H1 (cell line): ENCODE results near the gene MFN1. TPM values are rescaled to one million over a fixed set of nuclear protein-coding genes. Genes with fewer than 3 reads are reported as not detected.

Source experiments
- CTCF ChIA-PET: fragments of 300-600 bp; sonication (Branson Sonifier 250); formaldehyde crosslinking; loops from one replicate; lab custom pipeline; 2021; ENCODE audit not compliant: partially characterized antibody; lab: Charles Lee
- POLR2A ChIA-PET: fragments of 300-600 bp; sonication (Branson Sonifier 250); formaldehyde crosslinking; loops from one replicate; lab custom pipeline; 2021; ENCODE audit warnings: inconsistent platforms; ENCODE audit not compliant: partially characterized antibody; lab: Charles Lee
- DNase-seq, 2 experiments: peaks; one replicate each; pipeline versions ENCODE4 v3.0.0 to v3.0.0-alpha.2; 2010 to 2022; ENCODE audit warnings: low spot score in 2 of 2, low read depth in 1 of 2, mixed read lengths in 1 of 2
- FAIRE-seq: peaks from 2 replicates; lab custom pipeline; 2011; peaks lifted over from hg19 to GRCh38; lab: Jason Lieb, UNC
- H2AFZ ChIP-seq: 2 replicates; pipeline ENCODE4 v1.8.1; 2012; ENCODE audit warnings: low read length, inconsistent platforms
- H2AK5ac ChIP-seq: 2 replicates; pipeline ENCODE4 v1.6.1; 2013; ENCODE audit warnings: low read depth, low read length
- H2BK120ac ChIP-seq: replicated peaks from 2 replicates; pipeline ENCODE3; 2013; ENCODE audit warnings: low read depth, low read length, inconsistent platforms
- H2BK12ac ChIP-seq: 2 replicates; pipeline ENCODE4 v1.6.1; 2013; ENCODE audit warnings: low read depth, low read length
- H2BK15ac ChIP-seq: 2 replicates; pipeline ENCODE4 v1.6.1; 2013; ENCODE audit warnings: low read length
- H2BK20ac ChIP-seq: 2 replicates; pipeline ENCODE4 v1.6.1; 2013; ENCODE audit warnings: low read length
- H2BK5ac ChIP-seq: 2 replicates; pipeline ENCODE4 v1.6.1; 2013; ENCODE audit warnings: low read depth, low read length
- H3K14ac ChIP-seq: 2 replicates; pipeline ENCODE4 v1.6.1; 2013; ENCODE audit warnings: inconsistent platforms; ENCODE audit not compliant: insufficient read length
- H3K18ac ChIP-seq: 2 replicates; pipeline ENCODE4 v1.6.1; 2013; ENCODE audit warnings: low read length; ENCODE audit errors: extremely low read depth
- H3K23ac ChIP-seq: 2 replicates; pipeline ENCODE4 v1.6.1; 2013; ENCODE audit warnings: inconsistent platforms; ENCODE audit not compliant: insufficient read length
- H3K23me2 ChIP-seq: 2 replicates; pipeline ENCODE4 v1.6.1; 2013; ENCODE audit warnings: low read depth, low read length
- H3K27ac ChIP-seq: 2 replicates; pipeline ENCODE4 v1.6.1; 2011; ENCODE audit warnings: low read depth, low read length, inconsistent platforms
- H3K27me3 ChIP-seq, 4 experiments: replicated peaks in 1 of 4; 1 replicate in 1 of 4; 2 replicates in 3 of 4; pipeline versions ENCODE4 v1.6.1 to v1.8.1; 2011 to 2013; ENCODE audit warnings: low read length in 3 of 4, mild to moderate bottlenecking in 3 of 4, inconsistent platforms in 2 of 4, mixed read lengths in 2 of 4, moderate library complexity in 1 of 4; ENCODE audit not compliant: control insufficient read depth in 3 of 4, insufficient read depth in 3 of 4; ENCODE audit errors: extremely low read depth in 1 of 4
- H3K36me3 ChIP-seq, 4 experiments: 2 replicates each; pipeline versions ENCODE4 v1.6.1 to v1.8.1; 2011 to 2013; ENCODE audit warnings: mild to moderate bottlenecking in 4 of 4, low read length in 3 of 4, moderate library complexity in 2 of 4, control low read depth in 1 of 4, inconsistent platforms in 1 of 4; ENCODE audit not compliant: insufficient read depth in 4 of 4, control insufficient read depth in 2 of 4
- H3K4ac ChIP-seq: replicated peaks from 2 replicates; pipeline ENCODE3; 2013; ENCODE audit warnings: low read length, low read depth, mixed read lengths, inconsistent platforms; ENCODE audit not compliant: insufficient read length
- H3K4me1 ChIP-seq, 4 experiments: replicated peaks in 1 of 4; 1 replicate in 1 of 4; 2 replicates in 3 of 4; pipeline versions ENCODE4 v1.6.1 to v1.8.1; 2011 to 2013; ENCODE audit warnings: low read length in 3 of 4, inconsistent platforms in 2 of 4, mixed read lengths in 1 of 4; ENCODE audit not compliant: insufficient read depth in 4 of 4, control insufficient read depth in 3 of 4
- H3K4me2 ChIP-seq, 2 experiments: 2 replicates each; pipeline versions ENCODE4 v1.6.1 to v1.8.1; 2011 to 2013; ENCODE audit warnings: low read depth in 2 of 2, low read length in 2 of 2, control low read depth in 1 of 2, inconsistent platforms in 1 of 2, mild to moderate bottlenecking in 1 of 2; ENCODE audit not compliant: insufficient read depth in 1 of 2
- H3K4me3 ChIP-seq, 4 experiments: fragments of 200-600, 300-600 bp in 1 of 4; sonication (generic), shearing (Covaris generic), sonication (Bioruptor Twin) in 1 of 4; 2 replicates each; pipeline versions ENCODE4 v1.5.1 to v1.8.1; 2011 to 2016; ENCODE audit warnings: low read length in 4 of 4, low read depth in 3 of 4, control low read depth in 2 of 4, inconsistent platforms in 2 of 4, mild to moderate bottlenecking in 2 of 4, mixed read lengths in 1 of 4, moderate library complexity in 1 of 4; ENCODE audit not compliant: insufficient read depth in 2 of 4; ENCODE audit errors: extremely low read depth in 1 of 4
- H3K56ac ChIP-seq: replicated peaks from 2 replicates; pipeline ENCODE3; 2013; ENCODE audit warnings: low read depth, mild to moderate bottlenecking, mixed read lengths, low read length, inconsistent platforms; ENCODE audit not compliant: insufficient read length
- H3K79me1 ChIP-seq: 2 replicates; pipeline ENCODE4 v1.6.1; 2013; ENCODE audit warnings: low read depth, low read length, control low read depth
- H3K79me2 ChIP-seq, 2 experiments: 2 replicates each; pipeline versions ENCODE4 v1.6.1 to v1.8.1; 2012 to 2013; ENCODE audit warnings: low read length in 2 of 2, mild to moderate bottlenecking in 2 of 2, inconsistent platforms in 1 of 2; ENCODE audit not compliant: insufficient read depth in 2 of 2, control insufficient read depth in 1 of 2
- H3K9ac ChIP-seq, 4 experiments: replicated peaks in 1 of 4; 1 replicate in 1 of 4; 2 replicates in 3 of 4; pipeline versions ENCODE4 v1.6.1 to v1.8.1; 2011 to 2013; ENCODE audit warnings: low read depth in 3 of 4, low read length in 3 of 4, control low read depth in 2 of 4, mild to moderate bottlenecking in 2 of 4, moderate library complexity in 2 of 4, inconsistent platforms in 1 of 4; ENCODE audit errors: extremely low read depth in 1 of 4
- H3K9me3 ChIP-seq, 2 experiments: 2 replicates each; pipeline versions ENCODE4 v1.6.1 to v1.8.1; 2012 to 2013; ENCODE audit warnings: mild to moderate bottlenecking in 2 of 2, moderate library complexity in 2 of 2, control low read depth in 1 of 2, inconsistent platforms in 1 of 2, low read depth in 1 of 2, low read length in 1 of 2, mixed read lengths in 1 of 2; ENCODE audit not compliant: insufficient read depth in 2 of 2
- H4K20me1 ChIP-seq, 2 experiments: replicated peaks in 1 of 2; 2 replicates each; pipeline versions ENCODE3 to v1.8.1; 2011 to 2013; ENCODE audit warnings: inconsistent platforms in 2 of 2, low read length in 2 of 2, mild to moderate bottlenecking in 1 of 2; ENCODE audit not compliant: insufficient read depth in 2 of 2, control insufficient read depth in 1 of 2
- H4K5ac ChIP-seq: 2 replicates; pipeline ENCODE4 v1.6.1; 2013; ENCODE audit warnings: low read length, low read depth, mixed read lengths, inconsistent platforms; ENCODE audit not compliant: insufficient read length
- H4K8ac ChIP-seq: 2 replicates; pipeline ENCODE4 v1.8.0; 2013; ENCODE audit warnings: mild to moderate bottlenecking, moderate library complexity, low read length, inconsistent platforms; ENCODE audit not compliant: insufficient read depth; ENCODE audit errors: extremely low read depth
- H4K91ac ChIP-seq: replicated peaks from 2 replicates; pipeline ENCODE3; 2013; ENCODE audit warnings: low read length, mixed read lengths, inconsistent platforms; ENCODE audit not compliant: insufficient read length
- GABPA ChIP-seq: IDR thresholded peaks from 2 replicates; pipeline ENCODE4 v1.6.1; 2011; ENCODE audit warnings: mild to moderate bottlenecking, low read length, moderate library complexity, borderline replicate concordance; ENCODE audit not compliant: insufficient read depth
- NANOG ChIP-seq: IDR thresholded peaks from 2 replicates; pipeline ENCODE4 v1.6.1; 2011; ENCODE audit warnings: low read length, low read depth, mild to moderate bottlenecking, inconsistent platforms; ENCODE audit not compliant: insufficient read depth, poor library complexity, severe bottlenecking
- PHF8 ChIP-seq: fragments of 200-600 bp; sonication (generic); conservative IDR thresholded peaks from 2 replicates; pipeline ENCODE4 v1.7.1; 2012; ENCODE audit warnings: low read depth, mild to moderate bottlenecking, inconsistent platforms, low read length, moderate library complexity
- RBBP5 ChIP-seq: IDR thresholded peaks from 2 replicates; pipeline ENCODE4 v1.7.1; 2012; ENCODE audit warnings: low read depth, mild to moderate bottlenecking, inconsistent platforms, low read length, moderate library complexity, borderline replicate concordance
- SIN3A ChIP-seq, 2 experiments: IDR thresholded peaks in 1 of 2; conservative IDR thresholded peaks in 1 of 2; 2 replicates each; pipeline ENCODE4 v1.6.1; 2011 to 2012; ENCODE audit warnings: low read length in 2 of 2, improper control_type of control experiment in 1 of 2, low read depth in 1 of 2, mild to moderate bottlenecking in 1 of 2
- SIX5 ChIP-seq: IDR thresholded peaks from 2 replicates; pipeline ENCODE4 v1.6.1; 2011; ENCODE audit warnings: mild to moderate bottlenecking, low read depth, low read length
- WGBS, 2 experiments: shearing (Covaris generic) in 1 of 2; methylation state at CpG; one replicate each; pipeline versions ENCODE4 v1.1.6 to v1.1.7; 2013 to 2015; ENCODE audit warnings: low lambda C conversion rate in 2 of 2, mixed read lengths in 2 of 2, inconsistent platforms in 1 of 2, low coverage in 1 of 2, missing lambda C conversion rate in 1 of 2; ENCODE audit not compliant: insufficient replicate concordance in 2 of 2, insufficient coverage in 1 of 2, insufficient read length in 1 of 2; ENCODE audit errors: extremely low coverage in 1 of 2, missing lambda C conversion rate in 1 of 2; 5-methylcytosine and 5-hydroxymethylcytosine counted together
- long read RNA-seq, 2 experiments: library from RNA in 1 of 2; library from capped mRNA in 1 of 2; stranded (forward); transcript quantifications; one replicate each; pipeline ENCODE4 v2.0.0, GENCODE V29; 2021; ENCODE audit warnings: inconsistent platforms in 1 of 2
- polyA minus RNA-seq, 3 experiments: library from RNA; depleted of rRNA, polyadenylated mRNA; stranded (reverse); fragments of >200 nt; gene quantifications; 1 replicate in 2 of 3; 2 replicates in 1 of 3; pipeline ENCODE4 v1.2.3, GENCODE V29; 2011
- polyA plus RNA-seq, 7 experiments: library from polyadenylated mRNA; depleted of rRNA in 3 of 7; stranded (reverse) in 5 of 7; unstranded in 2 of 7; fragments of >200 nt in 5 of 7; fragments of 200-250 nt in 2 of 7; gene quantifications; 1 replicate in 5 of 7; 2 replicates in 1 of 7; 4 replicates in 1 of 7; pipeline versions ENCODE4 v1.2.1 to v1.2.3, GENCODE V29; 2011 to 2013; ENCODE audit warnings: missing spikeins in 2 of 7, mixed read lengths in 2 of 7
- total RNA-seq: library from RNA; stranded (reverse); fragmentation: NEBNext Ultra II Directional; extraction: Animal tissue kit (Norgen Biotek cat#: 25700); gene quantifications from 2 replicates; pipeline ENCODE4 v1.2.1, GENCODE V29; 2021

Gene MFN1
- 34.7 and 35.6 TPM in 2 replicates for total RNA-seq
- polyA plus RNA-seq (2011; rRNA removed): 5.7 and 9.1 TPM in 2 replicates
- 12.2 TPM for polyA plus RNA-seq (2011; cell fraction: cytosol; rRNA removed)
- polyA plus RNA-seq (2011; cell fraction: nucleus; rRNA removed): 7.1 TPM
- polyA plus RNA-seq (2012, experiment 1 of 2): 12.7 to 27.6 TPM (median 14.9 TPM) in 4 replicates
- 0.89 TPM for polyA plus RNA-seq (2012, experiment 2 of 2)
- 13.3 TPM for polyA plus RNA-seq (2013, experiment 1 of 2)
- 11.6 TPM for polyA plus RNA-seq (2013, experiment 2 of 2)
- polyA minus RNA-seq (2011; rRNA and poly(A)+ RNA removed): 22.5 and 29.1 TPM in 2 replicates
- polyA minus RNA-seq (2011; cell fraction: cytosol; rRNA and poly(A)+ RNA removed): 9.0 TPM
- 22.4 TPM for polyA minus RNA-seq (2011; cell fraction: nucleus; rRNA and poly(A)+ RNA removed)
- long read RNA-seq, experiment 1, full-length matches to known transcripts: 2 of 14 reads
- long read RNA-seq, experiment 1, partial matches to known transcripts: 6 of 14 reads
- long read RNA-seq, experiment 1, other reads (novel, unspliced or antisense): 6 of 14 reads
- long read RNA-seq, experiment 2, full-length matches to known transcripts: 15 of 23 reads
- long read RNA-seq, experiment 2, partial matches to known transcripts: 3 of 23 reads
- long read RNA-seq, experiment 2, other reads (novel, unspliced or antisense): 5 of 23 reads

GRCh38 chr3:179347345-179348194, at the start of gene MFN1:
TSS of gene MFN1 (plus strand) at chr3:179347709. CDS start at chr3:179348852, 1,143 bp downstream.
- no peaks in the 10 kb centered on the region; the same call in 1 of the 2 replicates for H3K79me1 ChIP-seq
- CTCF ChIA-PET: no interaction called here
- H3K4me2 ChIP-seq: peak within 1 kb of the TSS; percentile 64 to 87
- H2BK5ac ChIP-seq: peak within 1 kb of the TSS; percentile 63
- H3K27ac ChIP-seq: peak within 1 kb of the TSS; percentile 55; the same call in 1 of the 2 replicates
- peaks cover 6% of the 10 kb centered on the region for H3K23me2 ChIP-seq
- peak within 1 kb of the TSS; percentile 65 for H4K5ac ChIP-seq
- H3K79me2 ChIP-seq: peaks cover 0 to 10% of the 10 kb centered on the region in 2 experiments; a peak in 3 of 4 replicates
- H4K20me1 ChIP-seq: peaks cover 0 to 3% of the 10 kb centered on the region in 2 experiments
- no peak within 1 kb of the TSS for H2BK20ac ChIP-seq
- no peak within 1 kb of the TSS; the same call in 1 of the 2 replicates for H2BK12ac ChIP-seq
- H2AFZ ChIP-seq: peak within 1 kb of the TSS; percentile 99
- H3K9ac ChIP-seq: peak within 1 kb of the TSS; percentile 65 to 73 (median 65)
- no peaks in the 10 kb centered on the region for H3K27me3 ChIP-seq
- peaks cover 0 to 5% (median 1%) of the 10 kb centered on the region in 4 experiments; a peak in 1 of 7 replicates for H3K4me1 ChIP-seq
- DNase-seq: peak; percentile 74 to 79
- H2BK120ac ChIP-seq: no peak within 1 kb of the TSS
- peak within 1 kb of the TSS; percentile 69 to 91 (median 84) for H3K4me3 ChIP-seq
- peak; percentile 92 for FAIRE-seq
- peak within 1 kb of the TSS; percentile 88 for H4K91ac ChIP-seq
- no peak within 1 kb of the TSS for H3K14ac ChIP-seq
- H4K8ac ChIP-seq: peak within 1 kb of the TSS; percentile 95
- H3K23ac ChIP-seq: no peak within 1 kb of the TSS
- no peak within 1 kb of the TSS for H2AK5ac ChIP-seq
- H3K9me3 ChIP-seq: peaks cover 0 to 3% of the 10 kb centered on the region in 2 experiments; a peak in 1 of 4 replicates
- H3K56ac ChIP-seq: peak within 1 kb of the TSS; percentile 59
- 1% methylated on average over 49 of the region's 63 CpGs; no CpG with 5 or more reads in 1 of the 2 experiments for WGBS, 2 experiments
- POLR2A ChIA-PET: interaction anchor here (0.9 to 1.9 kb wide), 4 partner anchors 24 to 445 kb away, joined by 3 to 9 read pairs (median 4); partner anchors contain the start of genes MRPL47, NDUFB5 and ZNF639
- H2BK15ac ChIP-seq: no peak within 1 kb of the TSS
- H3K4ac ChIP-seq: no peak within 1 kb of the TSS
- peaks cover 0 to 16% (median 2%) of the 10 kb centered on the region in 4 experiments; a peak in 3 of 8 replicates for H3K36me3 ChIP-seq
- no peak within 1 kb of the TSS for H3K18ac ChIP-seq
- peak; percentile 47; the same call in 1 of the 2 replicates for TF ChIP-seq PHF8
- TF ChIP-seq NANOG: no peak
- TF ChIP-seq SIN3A (conservative IDR thresholded peaks at IDR 0.05 in 1 of 2, IDR thresholded peaks at IDR 0.05 in 1 of 2; ENCODE audit: low read depth in 1 of 2, low read length in 2 of 2): peak in 1 of 2 experiments; percentile 76; a peak in 1 of 4 replicates
- TF ChIP-seq GABPA: peak; percentile 91
- TF ChIP-seq RBBP5: peak; percentile 86
- peak; percentile 37; the same call in 1 of the 2 replicates for TF ChIP-seq SIX5
